Adrenal gland (tissue), 12 donors: ENCODE results near the gene VEGFA. TPM values are rescaled to one million over a fixed set of nuclear protein-coding genes. Genes with fewer than 3 reads are reported as not detected.

Source experiments
- DNase-seq, 7 donors: peaks; one replicate each; pipeline ENCODE4 v3.0.0-alpha.2; 2019 to 2020
- H3K27ac ChIP-seq, 5 donors: fragments of 200-600 bp; sonication (generic) in 4 of 5; 1 replicate in 3 of 5; 2 replicates in 2 of 5; pipeline versions ENCODE4 v1.5.1 to v1.8.0; 2016 to 2020; ENCODE audit warnings: mild to moderate bottlenecking in 1 of 5
- H3K27me3 ChIP-seq: fragments of 200-600 bp; 2 replicates; pipeline ENCODE4 v1.8.0; 2021
- H3K36me3 ChIP-seq, 2 donors: fragments of 200-600 bp; replicated peaks in 1 of 2; 1 replicate in 1 of 2; 2 replicates in 1 of 2; pipeline versions ENCODE4 v1.5.1 to v1.8.0; 2018 to 2022
- H3K4me1 ChIP-seq, 2 donors: fragments of 200-600 bp; replicated peaks in 1 of 2; 1 replicate in 1 of 2; 2 replicates in 1 of 2; pipeline versions ENCODE4 v1.5.1 to v1.8.0; 2018 to 2021
- H3K4me3 ChIP-seq, 4 donors: fragments of 200-600 bp; sonication (generic) in 3 of 4; one replicate each; pipeline ENCODE4 v1.5.1; 2016 to 2018
- H3K9me3 ChIP-seq, 3 donors: fragments of 200-600 bp; sonication (generic) in 1 of 3; replicated peaks in 1 of 3; 1 replicate in 2 of 3; 2 replicates in 1 of 3; pipeline versions ENCODE4 v1.5.1 to v1.8.0; 2016 to 2021
- CTCF ChIP-seq, 6 experiments: fragments of 450-650 bp in 4 of 6; fragments of 200-600 bp in 2 of 6; sonication (generic) in 1 of 6; IDR thresholded peaks; 1 replicate in 5 of 6; 2 replicates in 1 of 6; pipeline versions ENCODE4 v1.5.1 to v1.8.0; 2016 to 2021; ENCODE audit warnings: antibody characterized with exemption in 6 of 6, mild to moderate bottlenecking in 2 of 6, moderate library complexity in 1 of 6
- POLR2A ChIP-seq, 2 donors: fragments of 450-650 bp; IDR thresholded peaks; one replicate each; pipeline ENCODE4 v1.6.1; 2017; ENCODE audit warnings: antibody characterized with exemption in 2 of 2, mild to moderate bottlenecking in 2 of 2, moderate library complexity in 1 of 2
- WGBS, 4 donors: extraction: QIAGEN DNeasy Blood & Tissue Kit in 2 of 4; methylation state at CpG; one replicate each; pipeline versions ENCODE4 v1.1.5 to v1.1.7; 2013 to 2017; 5-methylcytosine and 5-hydroxymethylcytosine counted together
- intact Hi-C, 2 donors: fragments of 100-400 bp; cut with DNase I; formaldehyde crosslinking; loops; one replicate each; pipeline versions ENCODE4 v1.14.1 to v1.15.0; 2022 to 2023
- polyA plus RNA-seq, 3 donors: library from polyadenylated mRNA; stranded (reverse); fragments of 200-250 nt in 2 of 3; fragments of 350-450 nt in 1 of 3; fragmentation: Illumina TruSeq in 1 of 3; extraction: RNeasy Lipid Tissue Mini Kit (QIAGEN cat#74804) in 1 of 3; gene quantifications; one replicate each; pipeline ENCODE4 v1.2.3, GENCODE V29; 2013 to 2014
- total RNA-seq, 9 donors: library from RNA; depleted of rRNA in 4 of 9; stranded (reverse); fragments of >200 nt in 4 of 9; fragments of 120-200 nt in 1 of 9; fragmentation: NEBNext Ultra II Directional in 1 of 9; extraction: Animal tissue kit (Norgen Biotek cat#: 25700) in 1 of 9; gene quantifications; one replicate each; pipeline versions ENCODE4 v1.1.0 to v1.2.4, GENCODE V29; 2013 to 2023
- donor health status: healthy with polysubstance abuse.
- donor health status: Bipolar disorder and iron deficiency.
- donor health status: DM: yes; HTN: yes; CAD: no.
- donor health status: DM: no; HTN: no; CAD: no.
- donor health status: DM: no; HTN: no; CAD: no.
- donor health status: DM: yes; HTN: yes; CAD: no.

Gene VEGFA
- total and polyA plus RNA-seq, 12 donors = 31.5 to 343 (median 101) TPM

DNA sequence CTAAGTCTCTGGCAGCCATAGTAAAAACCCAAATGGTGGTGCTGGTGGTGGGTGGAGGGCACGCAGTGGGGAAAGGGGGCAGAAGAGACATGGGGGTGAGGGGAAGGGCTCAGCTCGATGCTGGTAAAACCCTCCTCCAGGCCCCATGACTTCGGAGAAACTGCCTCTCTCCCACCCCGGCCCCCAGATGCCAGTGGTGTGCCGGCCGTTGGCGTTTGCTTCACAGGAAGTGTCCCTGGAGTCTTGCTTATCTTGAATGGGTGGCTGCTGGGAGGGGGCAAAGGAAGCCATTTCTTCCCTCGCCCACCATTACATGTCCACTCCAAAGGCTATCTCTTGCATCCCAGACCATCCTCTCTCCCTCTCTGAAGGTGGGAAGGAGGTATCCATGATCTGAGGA is 25.4 kb downstream of the VEGFA start:
- intact Hi-C loops = no loop called here
- Histone ChIP-seq H3K36me3 (no peaks in the 10 kb centered on the region), H3K4me3 (no peak overlapping the region), H3K27me3 (no peaks in the 10 kb centered on the region), H3K4me1 (peaks cover 17 to 29% of the 10 kb centered on the region in 2 donors), H3K9me3 (no peaks in the 10 kb centered on the region), H3K27ac (no peak overlapping the region)
- 73 to 89% (median 86%) methylated on average over 7 to 8 of the region's 8 CpGs for WGBS, 4 donors
- DNase-seq = no peak
- TF ChIP-seq POLR2A (IDR thresholded peaks at IDR 0.05) (no peak), CTCF (IDR thresholded peaks at IDR 0.05) (no peak)

DNA sequence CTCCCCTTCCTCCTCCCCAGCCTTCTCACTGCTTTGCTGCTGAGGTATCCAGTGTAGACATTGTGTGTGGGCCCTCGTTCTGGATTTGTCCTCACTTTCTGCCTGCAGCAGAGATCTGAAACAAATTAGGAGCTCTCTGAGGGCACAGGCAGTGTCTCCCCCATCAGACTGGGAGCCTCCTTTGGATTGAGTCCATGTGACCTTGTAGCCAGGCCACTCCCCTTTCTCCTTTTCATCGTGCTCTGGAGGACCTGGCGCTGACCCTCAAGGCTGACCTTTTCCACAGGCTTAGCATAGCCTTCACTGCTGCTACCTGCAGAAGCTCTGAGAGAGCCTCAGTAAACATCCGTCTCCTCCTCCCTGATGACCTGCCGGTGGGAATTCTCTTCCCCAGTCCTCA is 26.2 kb downstream of the VEGFA start:
- no peaks in the 10 kb centered on the region for H3K27me3 ChIP-seq
- H3K36me3 ChIP-seq = no peaks in the 10 kb centered on the region
- H3K4me3 ChIP-seq = no peak overlapping the region
- intact Hi-C loops = no loop called here
- no peak for TF ChIP-seq POLR2A (IDR thresholded peaks at IDR 0.05)
- TF ChIP-seq CTCF (IDR thresholded peaks at IDR 0.05) = no peak
- peaks cover 17 to 29% of the 10 kb centered on the region in 2 donors for H3K4me1 ChIP-seq
- H3K9me3 ChIP-seq = no peaks in the 10 kb centered on the region
- WGBS, 4 donors = 39 to 69% (median 50%) methylated on average over 5 of the region's 5 CpGs
- H3K27ac ChIP-seq = no peak overlapping the region
- DNase-seq = peak in 3 of 7 donors; percentile 31 to 65 (median 40)

DNA sequence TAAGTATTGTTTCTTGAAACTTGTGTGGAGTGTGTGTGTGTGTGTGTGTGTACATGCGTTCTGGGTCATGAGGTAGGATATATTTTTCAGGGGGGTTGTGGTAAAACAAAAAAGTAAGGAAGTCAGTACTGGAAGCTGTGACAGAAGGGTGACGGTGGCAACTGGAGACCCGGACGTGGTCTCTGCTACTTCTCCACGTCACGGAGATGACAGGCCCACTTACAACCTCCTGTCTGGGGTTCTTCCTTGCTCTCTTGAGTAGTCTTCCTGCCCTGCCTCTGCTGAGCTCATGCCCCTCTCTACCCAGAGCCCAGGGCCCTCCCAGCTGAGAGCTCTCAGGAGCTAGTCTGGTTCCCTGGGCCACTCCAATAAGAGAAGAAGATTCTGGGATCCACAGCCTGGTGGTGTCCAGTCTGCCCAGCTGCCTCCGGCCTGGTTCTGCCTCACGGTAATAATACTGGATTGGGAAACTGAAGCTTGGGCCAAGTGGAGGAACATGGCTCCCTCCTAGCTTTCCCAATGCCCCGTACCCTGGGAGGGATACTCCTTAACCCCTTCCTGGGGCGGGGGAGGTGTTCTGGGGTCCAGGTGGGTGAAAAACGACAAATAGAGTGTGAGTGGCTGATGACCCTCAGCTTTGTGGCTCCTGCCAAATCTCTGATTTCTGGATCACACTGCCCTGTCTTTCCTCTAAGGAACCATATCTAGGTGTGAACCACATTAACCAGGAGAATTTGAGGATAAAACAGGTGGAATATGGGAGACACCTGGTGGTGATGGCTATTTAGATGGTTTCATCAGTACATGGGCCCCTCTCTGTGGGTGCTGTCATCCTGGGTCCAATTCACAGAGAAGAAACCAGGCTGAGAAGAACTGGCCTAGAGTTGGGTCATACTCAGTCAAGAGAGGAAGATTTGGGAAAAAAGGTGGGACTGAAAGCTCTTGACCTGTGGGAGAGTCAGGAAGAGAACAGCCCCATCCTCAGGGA is 27.2 kb downstream of the VEGFA start:
- Histone ChIP-seq H3K27me3 (no peaks in the 10 kb centered on the region), H3K4me1 (peaks cover 17 to 29% of the 10 kb centered on the region in 2 donors), H3K4me3 (no peak overlapping the region), H3K27ac (no peak overlapping the region), H3K36me3 (no peaks in the 10 kb centered on the region), H3K9me3 (no peaks in the 10 kb centered on the region)
- peak in 1 of 7 donors; percentile 7 for DNase-seq
- WGBS, 4 donors = 81 to 91% (median 86%) methylated on average over 11 of the region's 11 CpGs
- no peak for TF ChIP-seq POLR2A (IDR thresholded peaks at IDR 0.05)
- no peak for TF ChIP-seq CTCF (IDR thresholded peaks at IDR 0.05)
- intact Hi-C loops = no loop called here

- TF ChIP-seq POLR2A (IDR thresholded peaks at IDR 0.05) = no peak
- TF ChIP-seq CTCF (IDR thresholded peaks at IDR 0.05) = no peak
- intact Hi-C loops = no loop called here
- peak overlapping the region in 3 of 5 donors; percentile 63 to 80 (median 69) for H3K27ac ChIP-seq
- DNase-seq = peak in 2 of 7 donors; percentile 7 to 23
- no peaks in the 10 kb centered on the region for H3K27me3 ChIP-seq
- peaks cover 17 to 29% of the 10 kb centered on the region in 2 donors for H3K4me1 ChIP-seq
- WGBS, 4 donors = 90 to 96% (median 94%) methylated on average over 2 to 11 of the region's 11 CpGs
- no peaks in the 10 kb centered on the region for H3K36me3 ChIP-seq
- no peak overlapping the region for H3K4me3 ChIP-seq
- H3K9me3 ChIP-seq = no peaks in the 10 kb centered on the region
Measured at GRCh38 chr6:43797919-43798318, 27.9 kb downstream of the VEGFA start.
